HG03039 (cell line): ENCODE data around the gene BSN.

ENCODE experiments used
- ATAC-seq: cut with Tn5 transposase; IDR thresholded peaks from one replicate; pipeline ENCODE4 v1.9.1; 2021; ENCODE audit warnings: mild to moderate bottlenecking, moderate library complexity; ENCODE audit not compliant: unreplicated experiment

The BSN gene

DNA sequence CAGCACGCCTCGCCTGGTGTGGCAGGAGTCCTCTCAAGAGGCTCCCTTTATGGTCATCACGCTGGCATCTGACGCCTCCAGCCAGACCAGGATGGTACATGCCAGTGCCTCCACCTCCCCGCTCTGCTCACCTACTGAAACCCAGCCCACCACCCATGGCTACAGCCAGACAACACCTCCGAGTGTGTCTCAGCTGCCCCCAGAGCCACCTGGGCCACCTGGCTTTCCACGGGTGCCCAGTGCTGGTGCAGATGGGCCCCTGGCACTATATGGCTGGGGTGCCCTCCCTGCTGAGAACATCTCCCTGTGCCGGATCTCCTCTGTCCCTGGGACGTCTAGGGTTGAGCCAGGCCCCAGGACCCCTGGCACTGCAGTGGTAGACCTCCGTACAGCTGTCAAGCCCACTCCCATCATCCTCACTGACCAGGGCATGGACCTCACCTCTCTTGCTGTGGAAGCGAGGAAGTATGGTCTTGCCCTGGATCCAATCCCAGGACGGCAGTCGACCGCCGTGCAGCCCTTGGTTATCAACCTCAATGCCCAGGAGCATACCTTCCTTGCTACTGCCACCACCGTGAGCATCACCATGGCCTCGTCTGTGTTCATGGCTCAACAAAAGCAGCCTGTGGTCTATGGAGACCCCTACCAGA is 100.0 kb downstream of the BSN start:
- no peak for ATAC-seq

DNA sequence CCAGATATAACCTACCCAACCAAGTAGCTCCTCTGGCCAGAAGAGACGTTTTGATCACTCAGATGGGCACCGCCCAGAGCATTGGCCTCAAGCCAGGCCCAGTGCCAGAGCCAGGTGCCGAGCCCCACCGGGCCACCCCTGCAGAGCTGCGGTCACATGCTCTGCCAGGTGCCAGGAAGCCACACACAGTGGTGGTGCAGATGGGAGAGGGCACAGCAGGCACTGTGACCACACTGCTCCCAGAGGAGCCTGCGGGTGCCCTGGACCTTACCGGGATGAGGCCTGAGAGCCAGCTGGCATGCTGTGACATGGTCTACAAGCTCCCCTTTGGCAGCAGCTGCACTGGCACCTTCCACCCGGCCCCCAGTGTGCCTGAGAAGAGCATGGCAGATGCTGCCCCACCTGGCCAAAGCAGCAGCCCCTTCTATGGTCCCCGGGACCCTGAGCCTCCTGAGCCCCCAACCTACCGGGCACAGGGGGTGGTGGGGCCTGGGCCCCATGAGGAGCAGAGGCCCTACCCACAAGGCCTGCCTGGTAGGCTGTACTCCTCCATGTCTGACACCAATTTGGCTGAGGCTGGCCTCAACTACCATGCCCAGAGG is 100.8 kb downstream of the BSN start:
- no peak for ATAC-seq

DNA sequence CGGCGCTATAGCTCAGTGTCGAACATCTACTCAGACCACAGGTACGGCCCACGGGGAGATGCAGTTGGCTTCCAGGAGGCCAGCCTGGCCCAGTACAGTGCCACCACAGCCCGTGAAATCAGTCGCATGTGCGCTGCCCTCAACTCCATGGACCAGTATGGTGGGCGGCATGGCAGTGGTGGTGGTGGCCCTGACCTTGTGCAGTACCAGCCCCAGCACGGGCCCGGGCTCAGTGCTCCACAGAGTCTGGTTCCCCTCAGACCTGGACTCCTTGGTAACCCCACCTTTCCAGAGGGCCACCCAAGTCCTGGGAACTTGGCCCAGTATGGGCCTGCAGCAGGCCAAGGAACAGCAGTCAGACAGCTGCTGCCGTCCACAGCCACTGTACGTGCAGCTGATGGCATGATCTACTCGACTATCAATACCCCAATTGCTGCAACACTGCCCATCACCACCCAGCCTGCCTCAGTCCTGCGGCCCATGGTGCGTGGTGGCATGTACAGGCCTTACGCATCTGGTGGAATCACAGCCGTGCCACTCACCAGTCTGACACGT is 101.5 kb downstream of the BSN start:
- ATAC-seq, result no peak

DNA sequence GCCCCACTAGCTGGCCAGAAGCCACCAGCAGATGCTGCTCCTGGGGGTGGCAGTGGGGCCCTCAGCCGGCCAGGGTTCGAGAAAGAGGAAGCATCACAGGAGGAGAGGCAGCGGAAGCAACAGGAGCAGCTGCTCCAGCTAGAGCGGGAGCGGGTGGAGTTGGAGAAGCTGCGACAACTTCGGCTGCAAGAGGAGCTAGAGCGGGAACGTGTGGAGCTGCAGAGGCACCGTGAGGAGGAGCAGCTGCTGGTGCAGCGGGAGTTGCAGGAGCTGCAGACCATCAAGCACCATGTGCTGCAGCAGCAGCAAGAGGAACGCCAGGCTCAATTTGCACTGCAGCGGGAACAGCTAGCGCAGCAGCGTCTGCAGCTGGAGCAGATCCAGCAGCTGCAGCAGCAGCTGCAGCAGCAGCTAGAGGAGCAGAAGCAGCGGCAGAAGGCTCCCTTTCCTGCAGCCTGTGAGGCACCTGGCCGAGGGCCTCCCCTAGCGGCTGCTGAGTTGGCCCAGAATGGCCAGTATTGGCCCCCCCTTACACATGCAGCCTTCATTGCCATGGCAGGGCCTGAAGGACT is 102.3 kb downstream of the BSN start:
- ATAC-seq, result no peak

DNA sequence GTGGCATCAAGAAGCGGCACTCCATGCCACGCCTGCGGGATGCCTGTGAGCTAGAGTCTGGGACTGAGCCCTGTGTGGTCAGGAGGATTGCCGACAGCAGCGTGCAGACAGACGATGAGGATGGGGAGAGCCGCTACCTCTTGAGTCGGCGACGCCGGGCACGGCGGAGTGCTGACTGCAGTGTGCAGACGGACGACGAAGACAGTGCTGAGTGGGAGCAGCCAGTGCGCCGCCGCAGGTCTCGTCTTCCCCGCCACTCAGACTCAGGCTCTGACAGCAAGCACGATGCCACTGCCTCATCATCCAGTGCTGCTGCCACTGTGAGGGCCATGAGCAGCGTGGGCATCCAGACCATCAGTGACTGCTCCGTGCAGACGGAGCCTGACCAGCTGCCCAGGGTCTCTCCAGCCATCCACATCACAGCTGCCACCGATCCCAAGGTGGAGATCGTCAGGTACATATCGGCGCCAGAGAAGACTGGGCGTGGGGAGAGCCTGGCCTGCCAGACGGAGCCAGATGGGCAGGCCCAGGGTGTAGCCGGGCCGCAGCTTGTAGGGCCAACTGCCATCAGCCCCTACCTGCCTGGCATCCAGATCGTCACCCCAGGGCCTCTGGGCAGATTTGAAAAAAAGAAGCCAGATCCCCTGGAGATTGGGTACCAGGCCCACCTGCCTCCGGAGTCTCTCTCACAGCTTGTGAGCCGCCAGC is 103.1 kb downstream of the BSN start:
- ATAC-seq, result no peak

DNA sequence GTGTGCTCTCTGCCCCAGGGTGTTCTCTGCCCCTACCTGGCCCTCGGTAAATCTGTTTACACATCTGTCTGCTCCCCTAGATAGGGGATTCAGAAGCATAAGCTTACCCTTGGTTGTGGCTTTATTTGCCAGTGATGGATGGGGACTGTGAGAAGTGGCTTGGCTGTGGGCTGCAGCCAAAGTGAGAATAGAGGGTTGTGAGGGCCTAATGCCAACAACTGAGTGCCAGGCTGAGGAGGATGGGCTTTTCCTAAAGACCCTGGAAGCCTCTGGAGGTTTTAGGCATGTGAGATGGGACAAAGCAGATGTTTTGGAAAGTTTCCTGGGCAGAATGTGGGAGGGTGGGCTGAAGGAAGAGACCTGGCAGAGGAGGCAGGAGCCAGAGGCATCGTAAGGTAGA is 104.4 kb downstream of the BSN start:
- ATAC-seq, result no peak

DNA sequence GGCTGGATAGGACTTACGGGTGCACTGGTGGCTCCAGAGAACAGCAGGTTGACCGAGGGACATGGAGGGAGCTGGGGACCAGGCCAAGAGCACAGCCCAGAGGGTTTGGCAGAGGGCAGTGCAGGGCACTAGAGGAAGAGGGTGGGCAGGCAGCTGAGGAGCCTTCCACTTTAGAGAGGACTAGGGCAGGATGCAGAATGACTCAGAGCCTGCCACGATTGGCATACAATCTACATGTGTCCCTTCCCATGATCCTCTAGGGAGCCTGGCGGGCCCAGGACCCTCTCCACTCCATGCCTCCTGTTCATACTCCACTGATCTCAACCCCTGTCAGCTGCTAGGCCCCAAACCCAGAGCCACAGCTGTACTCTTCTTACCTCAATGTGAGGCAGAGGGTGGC is 105.5 kb downstream of the BSN start:
- ATAC-seq, result no peak

DNA sequence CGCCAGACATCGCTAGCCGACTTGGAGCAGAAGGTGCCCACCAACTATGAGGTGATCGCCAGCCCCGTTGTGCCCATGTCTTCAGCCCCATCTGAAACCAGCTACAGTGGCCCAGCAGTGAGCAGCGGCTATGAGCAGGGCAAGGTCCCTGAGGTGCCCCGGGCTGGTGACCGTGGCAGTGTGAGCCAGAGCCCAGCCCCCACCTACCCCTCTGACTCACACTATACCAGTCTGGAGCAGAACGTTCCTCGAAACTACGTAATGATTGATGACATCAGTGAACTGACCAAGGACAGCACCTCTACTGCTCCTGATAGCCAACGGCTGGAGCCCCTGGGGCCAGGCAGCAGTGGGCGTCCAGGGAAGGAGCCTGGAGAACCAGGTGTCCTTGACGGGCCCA is 107.0 kb downstream of the BSN start:
- ATAC-seq, result no peak

DNA sequence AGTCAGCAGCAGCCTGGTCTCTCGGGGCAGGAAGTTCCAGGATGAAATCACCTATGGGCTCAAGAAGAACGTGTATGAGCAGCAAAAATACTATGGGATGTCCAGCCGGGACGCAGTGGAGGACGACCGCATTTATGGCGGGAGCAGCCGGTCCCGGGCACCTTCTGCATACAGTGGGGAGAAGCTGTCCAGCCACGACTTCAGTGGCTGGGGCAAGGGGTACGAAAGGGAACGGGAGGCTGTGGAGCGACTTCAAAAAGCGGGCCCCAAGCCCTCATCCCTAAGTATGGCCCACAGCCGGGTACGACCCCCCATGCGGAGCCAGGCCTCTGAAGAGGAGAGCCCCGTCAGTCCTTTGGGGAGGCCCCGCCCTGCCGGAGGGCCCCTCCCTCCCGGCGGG is 107.7 kb downstream of the BSN start:
- ATAC-seq, result no peak

DNA sequence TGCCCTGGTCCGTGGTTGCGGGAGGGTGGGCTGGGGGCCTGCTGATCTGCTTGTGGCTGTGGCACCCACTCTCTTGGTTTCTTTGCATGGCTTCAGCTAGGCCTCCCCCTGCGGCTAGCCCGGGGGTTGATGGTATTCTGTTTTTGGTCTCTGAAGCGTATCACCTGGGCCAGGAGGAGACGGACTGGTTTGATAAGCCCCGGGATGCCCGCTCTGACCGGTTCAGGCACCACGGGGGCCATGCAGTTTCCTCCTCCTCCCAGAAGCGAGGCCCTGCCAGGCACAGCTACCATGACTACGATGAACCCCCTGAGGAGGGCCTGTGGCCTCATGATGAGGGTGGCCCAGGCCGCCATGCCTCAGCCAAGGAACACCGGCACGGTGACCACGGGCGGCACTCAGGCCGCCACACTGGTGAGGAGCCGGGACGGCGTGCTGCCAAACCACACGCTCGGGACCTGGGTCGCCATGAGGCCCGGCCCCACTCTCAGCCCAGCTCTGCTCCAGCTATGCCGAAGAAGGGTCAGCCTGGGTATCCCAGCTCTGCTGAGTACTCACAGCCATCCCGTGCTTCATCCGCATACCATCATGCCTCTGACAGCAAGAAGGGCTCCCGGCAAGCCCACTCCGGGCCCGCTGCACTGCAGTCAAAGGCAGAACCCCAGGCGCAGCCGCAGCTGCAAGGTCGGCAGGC is 108.6 kb downstream of the BSN start:
- ATAC-seq, result no peak

DNA sequence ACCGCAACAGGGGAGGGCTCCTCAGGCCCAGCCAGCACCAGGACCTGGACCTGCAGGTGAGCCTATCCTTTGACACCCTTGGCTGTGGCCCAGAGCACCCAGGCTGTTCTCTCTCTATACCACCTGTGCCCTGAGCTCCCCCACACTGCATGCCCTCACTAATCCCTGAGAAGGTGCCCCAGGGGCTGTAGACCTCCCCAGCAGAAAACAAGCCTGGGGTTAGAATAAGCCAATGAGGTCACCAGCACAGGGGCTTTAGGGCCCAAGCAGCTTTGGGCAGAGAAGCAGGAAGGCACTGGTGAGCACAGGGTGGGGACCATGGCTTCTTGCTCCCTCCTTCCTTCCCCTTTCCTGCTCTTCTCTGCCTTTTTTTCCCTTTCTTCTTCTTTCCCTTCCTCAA is 109.6 kb downstream of the BSN start:
- ATAC-seq, result no peak

DNA sequence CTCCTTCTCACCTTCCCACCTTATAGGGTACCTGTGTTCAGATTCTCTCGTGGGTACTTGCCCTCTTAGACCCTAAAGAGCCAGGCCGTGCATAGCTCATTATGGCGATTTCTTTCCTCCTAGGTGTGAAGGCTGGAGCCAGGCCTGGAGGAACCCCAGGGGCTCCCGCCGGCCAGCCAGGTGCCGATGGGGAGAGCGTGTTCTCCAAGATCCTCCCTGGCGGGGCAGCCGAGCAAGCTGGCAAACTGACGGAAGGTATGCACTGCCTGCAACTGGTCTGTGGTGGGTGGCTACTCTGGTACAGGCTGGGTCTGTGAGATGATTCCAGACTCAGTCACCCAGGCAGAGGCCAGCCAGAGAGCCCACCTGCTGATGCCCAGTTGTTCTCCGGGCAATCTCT is 110.0 kb downstream of the BSN start:
- ATAC-seq, result no peak

DNA sequence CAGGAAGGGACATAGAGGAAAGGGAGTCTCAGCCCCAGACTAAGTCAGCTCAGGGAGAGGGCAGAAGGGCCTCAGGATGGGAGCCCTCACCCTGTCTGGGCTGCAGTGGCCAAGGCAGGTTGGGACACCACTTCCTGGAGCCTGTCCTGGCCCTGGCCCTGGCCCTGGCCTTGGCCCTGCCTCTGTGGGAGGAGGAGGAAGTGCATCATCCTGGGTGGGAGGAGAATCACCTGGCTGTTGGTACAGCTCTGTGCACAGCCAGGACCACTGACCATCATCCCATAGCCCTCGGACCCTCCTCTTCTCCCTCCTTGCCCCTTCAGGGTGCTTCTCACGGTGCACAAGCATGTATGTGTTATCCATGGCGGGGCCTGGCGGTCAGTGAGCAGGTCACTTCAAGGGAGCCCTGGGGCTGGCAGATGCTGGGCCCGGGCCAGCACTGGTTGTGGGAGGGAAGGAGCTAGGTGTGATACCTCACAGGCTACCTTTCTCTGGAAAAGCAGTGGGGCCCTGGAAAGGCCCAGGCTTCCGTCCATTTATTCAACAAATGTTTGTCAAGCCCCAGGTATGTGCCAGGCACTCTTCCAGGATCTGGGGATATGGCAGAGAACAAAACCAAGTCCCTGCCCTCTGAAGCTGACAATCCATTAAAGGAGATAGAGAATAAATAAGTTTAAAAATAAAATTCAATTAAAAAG is 111.7 kb downstream of the BSN start:
- no peak for ATAC-seq

DNA sequence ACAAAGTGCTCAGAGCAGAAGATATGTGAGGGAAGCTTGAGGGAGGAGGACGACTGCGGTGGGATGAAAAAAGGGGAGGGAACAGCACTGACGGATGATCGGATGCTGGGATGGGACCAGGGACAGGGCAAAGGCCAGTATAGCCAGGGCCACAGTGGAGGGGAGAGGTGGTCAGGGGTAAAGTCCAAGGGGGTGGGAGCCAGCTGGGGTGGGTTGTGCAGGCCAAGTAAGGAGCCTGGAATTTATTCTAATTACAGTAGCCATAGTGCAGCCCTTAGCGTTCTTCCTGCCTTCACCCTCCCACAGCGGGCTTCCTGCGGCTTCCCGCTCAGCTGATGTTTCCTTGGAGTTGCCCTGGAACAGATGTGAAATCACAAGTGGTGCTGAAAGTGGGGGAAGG is 112.3 kb downstream of the BSN start:
- no peak for ATAC-seq

DNA sequence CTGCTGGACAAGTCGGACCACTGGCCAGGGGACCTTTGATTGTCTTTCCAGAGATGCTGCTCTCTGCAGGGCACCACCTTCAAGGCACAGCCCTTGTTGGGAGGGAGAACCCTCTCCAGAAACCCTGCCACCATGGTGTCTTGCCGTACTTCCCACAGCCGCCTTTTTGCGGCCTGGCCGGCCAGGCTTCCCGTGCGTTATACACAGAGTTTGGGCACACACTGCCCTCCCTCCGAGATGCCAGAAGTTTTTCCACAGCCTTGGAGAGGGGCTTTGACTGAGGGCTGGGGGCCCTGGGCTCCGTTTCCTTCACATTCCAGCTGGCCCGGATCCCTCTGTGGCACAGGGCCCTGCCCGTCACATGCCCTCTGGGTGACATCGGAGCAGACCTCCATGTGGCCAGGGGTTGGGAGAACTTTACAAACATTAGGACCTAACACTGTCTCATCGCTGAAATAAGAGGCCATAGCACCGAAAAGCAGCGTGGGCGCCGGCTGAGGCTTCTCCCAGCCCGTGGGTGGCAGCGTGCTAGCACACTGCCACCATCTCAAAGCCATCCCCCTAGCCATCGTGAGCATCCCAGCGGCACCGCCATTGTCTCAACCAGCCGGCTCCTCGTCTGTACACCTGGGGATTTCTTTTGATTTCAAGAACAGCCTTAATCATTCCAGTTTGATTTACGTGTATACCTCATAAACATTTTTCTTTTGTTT is 113.6 kb downstream of the BSN start:
- no peak for ATAC-seq

DNA sequence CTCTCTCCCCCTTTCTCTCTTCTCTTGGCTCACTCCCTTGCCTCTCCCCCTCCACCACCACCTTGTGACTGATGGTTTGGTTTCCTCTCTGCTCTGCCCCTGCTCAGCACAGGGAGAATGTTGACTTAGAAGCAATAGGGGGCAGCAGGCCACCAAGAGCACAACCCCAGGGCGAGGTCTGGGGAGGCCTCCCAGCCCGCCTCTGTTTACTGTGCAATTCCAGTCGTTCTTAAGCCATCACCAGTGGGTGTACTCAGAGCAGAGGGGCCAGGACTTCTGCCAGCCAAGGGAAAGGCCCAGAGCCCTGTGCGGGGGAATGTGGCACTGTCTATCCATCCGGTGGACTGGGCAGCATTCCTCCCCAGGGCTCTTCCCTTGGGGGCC is 114.1 kb downstream of the BSN start:
- no peak for ATAC-seq

DNA sequence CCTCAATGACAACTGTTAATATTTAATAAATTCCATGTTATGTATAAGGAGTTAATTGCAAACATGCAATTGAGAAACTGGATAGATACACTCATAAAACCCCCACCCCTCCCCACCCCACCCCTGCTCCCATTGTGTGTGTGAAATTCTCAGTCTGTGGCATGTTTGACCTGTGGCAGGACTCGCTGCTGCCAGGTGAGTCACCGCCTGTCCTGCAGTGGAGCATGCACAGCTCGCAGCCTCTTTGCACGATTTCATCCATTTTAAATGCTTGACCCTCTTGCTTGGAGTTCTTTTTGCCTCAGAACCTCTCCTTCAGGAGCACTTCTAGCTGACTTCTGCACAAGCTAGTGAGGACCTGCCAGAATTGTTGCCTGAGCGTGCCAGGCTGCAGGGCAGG is 114.6 kb downstream of the BSN start:
- ATAC-seq, result no peak

DNA sequence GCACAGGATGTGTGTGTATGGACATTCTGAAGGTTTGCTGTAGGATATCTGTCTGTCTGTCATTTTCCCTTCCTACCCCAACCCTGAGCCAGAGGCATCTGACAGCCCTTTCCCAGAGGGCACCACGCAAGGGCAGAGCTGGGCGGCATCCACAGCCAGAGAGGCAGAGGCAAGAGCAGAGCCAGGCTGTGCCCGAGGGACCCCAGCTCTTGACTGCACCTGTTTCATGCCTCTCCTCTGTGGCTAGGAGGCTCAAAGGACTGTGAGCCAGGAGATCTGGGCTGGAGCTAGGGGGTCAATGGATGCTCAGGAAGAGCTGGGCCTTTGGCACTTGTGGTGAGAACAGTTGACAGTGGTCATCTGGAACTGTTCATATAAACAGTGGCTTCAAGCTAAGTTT is 115.1 kb downstream of the BSN start:
- no peak for ATAC-seq

DNA sequence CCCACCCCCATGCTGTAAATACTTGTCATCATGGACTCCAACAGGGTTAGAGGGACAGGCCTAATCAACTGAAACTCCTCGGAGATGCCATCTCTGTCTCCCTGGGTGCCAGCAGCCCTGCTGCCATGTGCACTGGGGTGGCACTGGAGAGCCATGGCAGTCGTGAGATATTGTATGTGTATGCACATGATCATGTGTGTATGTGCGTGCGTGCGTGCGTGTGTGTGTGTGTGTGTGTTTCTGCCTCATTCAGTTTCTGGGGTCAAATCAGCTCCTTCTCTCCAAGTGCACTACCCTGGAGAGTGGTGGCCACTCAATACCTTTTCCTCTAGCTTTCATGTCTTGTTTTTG is 116.6 kb downstream of the BSN start:
- no peak for ATAC-seq
